GM12891 (cell line): Measurements from ENCODE around the gene ZNF518A.

Source experiments
- POLR2A ChIP-seq: IDR thresholded peaks from 2 replicates; pipeline ENCODE4 v1.6.1; 2011; ENCODE audit warnings: low read depth, low read length, control low read depth
- POLR2AphosphoS5 ChIP-seq: IDR thresholded peaks from 2 replicates; pipeline ENCODE4 v1.6.1; 2011; ENCODE audit warnings: low read depth, low read length, control low read depth
- TAF1 ChIP-seq: IDR thresholded peaks from 2 replicates; pipeline ENCODE4 v1.6.1; 2011; ENCODE audit warnings: low read depth, low read length, control low read depth

GRCh38 chr10:96208946-96209345 lies 78.8 kb downstream of the ZNF518A start:
- TF ChIP-seq POLR2AphosphoS5, result no peak
- no peak for TF ChIP-seq POLR2A
- no peak for TF ChIP-seq TAF1
